Mucosa of descending colon (tissue), 3 donors: ENCODE measurements around the gene R3HDM2. TPM values are rescaled to one million over a fixed set of nuclear protein-coding genes. Genes with fewer than 3 reads are reported as not detected.

ENCODE experiments used
- ATAC-seq: fragments of 200-7000 bp; cut with Tn5 transposase; one replicate; pipeline ENCODE4 v1.9.1; 2020; ENCODE audit warnings: mild to moderate bottlenecking, moderate library complexity
- DNase-seq, 3 donors: peaks; one replicate each; pipeline ENCODE4 v3.0.0-alpha.2; 2020
- H3K36me3 ChIP-seq: fragments of 200-600 bp; one replicate; pipeline ENCODE4 v1.8.0; 2021; ENCODE audit warnings: low read depth, mild to moderate bottlenecking
- H3K4me1 ChIP-seq: fragments of 200-600 bp; one replicate; pipeline ENCODE4 v1.8.0; 2021; ENCODE audit warnings: low read depth, mild to moderate bottlenecking
- H3K4me3 ChIP-seq: fragments of 200-600 bp; one replicate; pipeline ENCODE4 v1.8.0; 2021; ENCODE audit warnings: mild to moderate bottlenecking
- H3K9me3 ChIP-seq: fragments of 200-600 bp; one replicate; pipeline ENCODE4 v1.8.0; 2021; ENCODE audit warnings: mild to moderate bottlenecking
- intact Hi-C, 2 donors: fragments of 100-400 bp; cut with DNase I in 1 of 2; cut with micrococcal nuclease in 1 of 2; formaldehyde crosslinking; loops; one replicate each; pipeline versions ENCODE4 v1.11.0 to v1.11.1; 2022; cut with DNase I, micrococcal nuclease
- total RNA-seq, 3 donors: library from RNA; stranded (reverse); fragmentation: NEBNext Ultra II Directional in 2 of 3; extraction: Animal tissue kit (Norgen Biotek cat#: 25700) in 2 of 3; gene quantifications; one replicate each; pipeline versions ENCODE4 v1.2.1 to v1.2.4, GENCODE V29; 2021 to 2023
- TF ChIP-seq, protein P1 (sequence below): fragments of 200-600 bp; IDR thresholded peaks from one replicate; pipeline ENCODE4 v1.8.0; 2022; ENCODE audit warnings: antibody characterized with exemption, mild to moderate bottlenecking
- donor health status: DM: no; HTN: no; CAD: no; lungs with moderate emphysema.
- donor health status: DM: no; HTN: no; CAD: no.
- donor health status: DM: no; HTN: yes; CAD: no.

R3HDM2 gene
- total RNA-seq, 3 donors from 2014 or later = 43.9 to 80.8 (median 80.6) TPM

DNA sequence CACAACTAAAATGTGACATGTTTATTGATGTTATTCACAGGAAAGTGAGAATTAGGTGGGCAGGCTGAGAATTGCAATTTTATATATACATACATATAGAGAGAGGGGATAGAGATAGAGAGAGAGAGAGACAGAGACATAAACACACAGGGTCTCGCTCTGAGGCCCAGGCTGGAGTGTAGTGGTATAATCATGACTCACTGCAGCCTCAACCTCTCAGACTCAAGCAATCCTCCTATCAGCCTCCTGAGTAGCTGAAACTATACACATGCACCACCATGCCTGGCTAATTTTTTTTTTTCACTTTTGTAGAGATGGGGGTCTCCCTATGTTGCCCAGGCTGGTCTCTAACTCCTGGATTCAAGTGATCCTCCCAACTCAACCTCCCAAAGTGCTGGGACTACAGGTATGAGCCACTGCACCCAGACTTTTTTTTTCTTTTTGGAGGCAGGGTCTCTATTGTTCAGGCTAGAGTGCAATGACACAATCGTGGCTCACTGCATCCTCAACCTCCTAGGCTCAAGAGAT lies 49.1 kb downstream of the R3HDM2 start:
- H3K4me1 ChIP-seq = no peaks in the 10 kb centered on the region
- DNase-seq = no peak
- H3K9me3 ChIP-seq = no peaks in the 10 kb centered on the region
- no peaks in the 10 kb centered on the region for H3K36me3 ChIP-seq
- H3K4me3 ChIP-seq = no peak overlapping the region
- no peak for ATAC-seq
- TF ChIP-seq, protein P1, sequence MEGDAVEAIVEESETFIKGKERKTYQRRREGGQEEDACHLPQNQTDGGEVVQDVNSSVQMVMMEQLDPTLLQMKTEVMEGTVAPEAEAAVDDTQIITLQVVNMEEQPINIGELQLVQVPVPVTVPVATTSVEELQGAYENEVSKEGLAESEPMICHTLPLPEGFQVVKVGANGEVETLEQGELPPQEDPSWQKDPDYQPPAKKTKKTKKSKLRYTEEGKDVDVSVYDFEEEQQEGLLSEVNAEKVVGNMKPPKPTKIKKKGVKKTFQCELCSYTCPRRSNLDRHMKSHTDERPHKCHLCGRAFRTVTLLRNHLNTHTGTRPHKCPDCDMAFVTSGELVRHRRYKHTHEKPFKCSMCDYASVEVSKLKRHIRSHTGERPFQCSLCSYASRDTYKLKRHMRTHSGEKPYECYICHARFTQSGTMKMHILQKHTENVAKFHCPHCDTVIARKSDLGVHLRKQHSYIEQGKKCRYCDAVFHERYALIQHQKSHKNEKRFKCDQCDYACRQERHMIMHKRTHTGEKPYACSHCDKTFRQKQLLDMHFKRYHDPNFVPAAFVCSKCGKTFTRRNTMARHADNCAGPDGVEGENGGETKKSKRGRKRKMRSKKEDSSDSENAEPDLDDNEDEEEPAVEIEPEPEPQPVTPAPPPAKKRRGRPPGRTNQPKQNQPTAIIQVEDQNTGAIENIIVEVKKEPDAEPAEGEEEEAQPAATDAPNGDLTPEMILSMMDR = no peak
- intact Hi-C loops = no loop called here

DNA sequence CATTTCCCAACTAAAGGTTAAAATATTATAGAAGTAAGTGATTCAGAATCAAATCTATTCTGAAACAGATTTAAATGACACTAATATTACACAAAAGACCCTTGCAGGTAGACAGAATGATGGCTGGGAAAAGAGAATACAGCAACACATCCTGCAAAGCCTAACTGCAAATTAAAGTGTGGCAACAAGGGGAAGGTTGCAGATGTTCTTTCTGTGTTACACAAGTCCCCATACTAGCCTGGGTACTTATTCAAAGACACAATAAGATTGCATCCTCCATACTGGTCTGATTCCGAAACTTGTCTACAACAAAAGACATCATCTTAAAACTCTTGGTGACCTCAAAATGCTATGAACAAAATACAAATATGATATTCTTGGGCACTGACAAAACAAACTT lies 50.5 kb downstream of the R3HDM2 start:
- intact Hi-C loops = no loop called here
- H3K36me3 ChIP-seq = no peaks in the 10 kb centered on the region

DNA sequence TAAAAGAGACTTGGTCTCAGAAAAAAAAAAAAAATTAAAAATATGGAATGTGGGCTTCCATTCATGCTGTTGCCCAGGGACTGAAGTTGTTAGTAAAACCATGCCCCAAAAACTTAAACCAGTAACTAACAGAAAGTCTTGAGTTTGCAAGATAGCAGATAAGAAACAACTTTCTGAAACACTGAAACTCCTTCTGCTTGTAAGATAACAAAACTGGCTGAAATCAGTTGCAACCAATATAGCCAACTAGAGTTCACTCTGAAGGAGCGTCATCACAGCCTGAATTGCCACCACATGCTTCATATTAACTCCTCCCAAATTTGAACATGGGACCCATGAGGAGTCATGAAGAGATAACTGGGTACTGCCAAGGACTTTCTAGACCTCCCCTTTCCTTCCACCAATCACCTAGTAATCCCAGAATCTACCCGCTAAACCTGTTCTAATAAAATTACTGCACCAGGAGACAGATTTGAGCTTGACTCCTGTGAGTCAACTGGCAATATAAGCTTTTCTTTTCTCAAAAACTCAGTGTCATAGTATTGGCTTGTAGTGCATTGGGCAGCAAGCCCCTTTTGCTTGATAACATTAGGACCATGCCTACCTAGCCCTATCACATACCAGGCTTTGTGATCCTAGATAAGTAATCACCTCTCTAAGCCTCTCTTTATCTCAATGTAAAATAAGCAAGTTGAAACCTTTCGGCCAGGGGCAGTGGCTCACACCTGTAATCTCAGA lies 53.6 kb downstream of the R3HDM2 start:
- intact Hi-C loops = no loop called here
- DNase-seq = no peak
- TF ChIP-seq, protein P1 = no peak
- H3K9me3 ChIP-seq = no peaks in the 10 kb centered on the region
- no peak overlapping the region for H3K4me3 ChIP-seq
- no peaks in the 10 kb centered on the region for H3K36me3 ChIP-seq
- H3K4me1 ChIP-seq = no peaks in the 10 kb centered on the region
- ATAC-seq = no peak

More for the DNA sequence above, 50.5 kb downstream of the R3HDM2 start:
- no peak for ATAC-seq
- Histone ChIP-seq H3K9me3 (no peaks in the 10 kb centered on the region), H3K4me1 (no peaks in the 10 kb centered on the region), H3K4me3 (no peak overlapping the region)
- no peak for DNase-seq
- TF ChIP-seq, protein P1 = no peak

DNA sequence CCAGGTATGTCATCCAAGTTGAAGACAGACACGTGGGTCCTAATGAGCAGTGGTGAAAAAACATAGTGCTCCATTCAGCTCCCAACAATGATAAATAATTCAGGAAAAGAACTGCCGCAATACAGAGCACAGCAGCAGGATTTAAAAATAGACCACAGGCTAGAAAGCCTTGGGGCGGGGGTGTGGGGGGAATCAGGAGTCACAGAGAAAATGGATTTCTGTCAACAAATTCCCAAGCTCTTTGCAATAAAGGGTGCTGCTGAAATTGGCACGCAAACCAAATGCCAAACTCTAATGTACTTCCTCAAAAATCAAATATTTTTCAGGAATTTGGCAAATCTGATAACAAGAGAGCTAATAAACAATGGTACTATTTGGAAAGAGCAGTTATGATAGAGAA lies 58.6 kb downstream of the R3HDM2 start:
- ATAC-seq = no peak
- H3K36me3 ChIP-seq = no peaks in the 10 kb centered on the region
- H3K4me3 ChIP-seq = no peak overlapping the region
- H3K4me1 ChIP-seq = peaks cover 3% of the 10 kb centered on the region
- intact Hi-C loops = no loop called here
- no peaks in the 10 kb centered on the region for H3K9me3 ChIP-seq
- TF ChIP-seq, protein P1 = no peak
- DNase-seq = no peak

DNA sequence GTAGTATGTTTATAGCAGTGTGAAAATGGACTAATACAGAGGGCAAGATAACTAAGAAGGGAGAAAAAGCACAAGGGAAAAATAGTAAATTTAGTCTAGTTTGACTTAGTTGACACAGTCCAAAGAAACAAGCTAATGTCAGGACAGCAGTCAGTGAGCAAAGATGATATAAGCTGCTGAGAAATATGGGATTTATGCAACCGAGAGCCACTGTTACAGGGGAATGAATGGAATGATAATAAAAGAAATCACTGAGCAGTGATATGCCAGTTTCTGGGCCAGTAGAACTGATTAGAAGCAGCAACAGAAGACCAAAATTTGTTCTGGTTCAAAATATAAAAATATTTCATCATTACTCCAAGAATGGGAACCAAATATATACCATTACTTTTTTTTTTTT lies 60.1 kb downstream of the R3HDM2 start:
- peaks cover 3% of the 10 kb centered on the region for H3K4me1 ChIP-seq
- DNase-seq (no peak), ATAC-seq (no peak)
- intact Hi-C loops = no loop called here
- no peak overlapping the region for H3K4me3 ChIP-seq
- peaks cover 4% of the 10 kb centered on the region for H3K9me3 ChIP-seq
- TF ChIP-seq, protein P1 = no peak
- no peaks in the 10 kb centered on the region for H3K36me3 ChIP-seq
